ENCODE results near the gene FBXO45. TPM values are rescaled to one million over a fixed set of nuclear protein-coding genes. Genes with fewer than 3 reads are reported as not detected.

FBXO45 gene
- total and polyA plus RNA-seq, 10 of the 15 experiments (the other 5 are each of a cell fraction or from before 2014, with no cell fraction given), result 4.0 to 17.3 (median 11.8) TPM

DNA sequence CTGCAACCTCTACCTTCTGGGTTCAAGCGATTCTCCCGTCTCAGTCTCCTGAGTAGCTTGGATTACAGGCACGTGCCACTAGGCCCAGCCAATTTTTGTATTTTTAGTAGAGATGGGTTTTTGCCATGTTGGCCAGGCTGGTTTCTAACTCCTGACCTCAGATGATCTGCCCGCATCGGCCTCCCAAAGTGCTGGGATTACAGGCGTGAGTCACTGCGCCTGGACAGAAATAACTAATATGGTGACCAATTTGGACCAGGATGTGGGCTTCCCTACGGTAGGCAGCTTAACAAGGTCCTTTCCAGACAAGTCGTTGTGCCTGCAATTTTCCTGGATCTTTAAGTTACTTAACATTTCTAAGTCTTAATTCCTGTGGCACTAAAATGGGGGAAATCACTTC, 14.9 kb upstream of the FBXO45 start (continued):
- TF ChIP-seq, protein P1, sequence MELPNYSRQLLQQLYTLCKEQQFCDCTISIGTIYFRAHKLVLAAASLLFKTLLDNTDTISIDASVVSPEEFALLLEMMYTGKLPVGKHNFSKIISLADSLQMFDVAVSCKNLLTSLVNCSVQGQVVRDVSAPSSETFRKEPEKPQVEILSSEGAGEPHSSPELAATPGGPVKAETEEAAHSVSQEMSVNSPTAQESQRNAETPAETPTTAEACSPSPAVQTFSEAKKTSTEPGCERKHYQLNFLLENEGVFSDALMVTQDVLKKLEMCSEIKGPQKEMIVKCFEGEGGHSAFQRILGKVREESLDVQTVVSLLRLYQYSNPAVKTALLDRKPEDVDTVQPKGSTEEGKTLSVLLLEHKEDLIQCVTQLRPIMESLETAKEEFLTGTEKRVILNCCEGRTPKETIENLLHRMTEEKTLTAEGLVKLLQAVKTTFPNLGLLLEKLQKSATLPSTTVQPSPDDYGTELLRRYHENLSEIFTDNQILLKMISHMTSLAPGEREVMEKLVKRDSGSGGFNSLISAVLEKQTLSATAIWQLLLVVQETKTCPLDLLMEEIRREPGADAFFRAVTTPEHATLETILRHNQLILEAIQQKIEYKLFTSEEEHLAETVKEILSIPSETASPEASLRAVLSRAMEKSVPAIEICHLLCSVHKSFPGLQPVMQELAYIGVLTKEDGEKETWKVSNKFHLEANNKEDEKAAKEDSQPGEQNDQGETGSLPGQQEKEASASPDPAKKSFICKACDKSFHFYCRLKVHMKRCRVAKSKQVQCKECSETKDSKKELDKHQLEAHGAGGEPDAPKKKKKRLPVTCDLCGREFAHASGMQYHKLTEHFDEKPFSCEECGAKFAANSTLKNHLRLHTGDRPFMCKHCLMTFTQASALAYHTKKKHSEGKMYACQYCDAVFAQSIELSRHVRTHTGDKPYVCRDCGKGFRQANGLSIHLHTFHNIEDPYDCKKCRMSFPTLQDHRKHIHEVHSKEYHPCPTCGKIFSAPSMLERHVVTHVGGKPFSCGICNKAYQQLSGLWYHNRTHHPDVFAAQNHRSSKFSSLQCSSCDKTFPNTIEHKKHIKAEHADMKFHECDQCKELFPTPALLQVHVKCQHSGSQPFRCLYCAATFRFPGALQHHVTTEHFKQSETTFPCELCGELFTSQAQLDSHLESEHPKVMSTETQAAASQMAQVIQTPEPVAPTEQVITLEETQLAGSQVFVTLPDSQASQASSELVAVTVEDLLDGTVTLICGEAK (IDR thresholded peaks at IDR 0.05; ENCODE audit: borderline replicate concordance), result no peak
- no peak for TF ChIP-seq ETV6 (conservative IDR thresholded peaks at IDR 0.05 in 1 of 2, IDR thresholded peaks at IDR 0.05 in 1 of 2; ENCODE audit: borderline replicate concordance in 1 of 2, low read depth in 1 of 2)

DNA sequence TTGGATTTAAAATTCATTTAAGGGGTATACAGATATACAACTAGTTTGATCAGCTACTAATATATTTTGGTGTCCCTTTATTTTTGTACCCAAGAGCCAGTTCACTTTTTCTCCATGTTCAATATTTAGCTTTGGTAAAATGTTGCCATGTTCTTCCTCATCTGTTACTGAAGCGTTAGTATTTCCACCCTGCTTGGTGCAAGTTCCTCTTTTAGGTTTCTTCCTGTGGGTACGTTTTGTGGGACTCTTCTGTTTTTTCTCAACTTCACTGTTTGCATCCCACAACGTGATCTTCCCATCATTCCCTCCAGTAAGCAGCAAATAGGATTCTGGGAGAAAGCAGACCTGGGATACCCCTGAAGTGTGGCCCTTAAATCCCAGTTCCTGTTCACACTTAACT, 14.3 kb upstream of the FBXO45 start:
- ATAC-seq (peak; percentile 47), FAIRE-seq (no peak), DNase-seq (ENCODE audit: low read depth, low spot score) (no peak)
- H2AFZ ChIP-seq (ENCODE audit: control insufficient read depth, low read depth, low read length), result peak overlapping the region; percentile 65
- no peak overlapping the region for H3K4me3 ChIP-seq
- ChIA-PET POLR2A (interaction anchor here (0.6 to 1.3 kb wide), 3 partner anchors 13 to 260 kb away, joined by 3 read pairs; no protein-coding TSS in a partner anchor), SMC1A (ENCODE audit: uncharacterized antibody, unreplicated experiment) (interaction anchor here (0.8 to 1.2 kb wide), 5 partner anchors 17 to 36 kb away, joined by 3 to 4 read pairs (median 3); no protein-coding TSS in a partner anchor), RAD21 (ENCODE audit: unreplicated experiment) (interaction anchor here (0.6 kb wide), 1 partner anchor 20 kb away, joined by 3 read pairs; no protein-coding TSS in a partner anchor), CTCF (interaction anchor here (0.8 to 1.8 kb wide), 6 partner anchors 17 to 566 kb away, joined by 3 to 5 read pairs (median 4); no protein-coding TSS in a partner anchor)
- 2% methylated on average over 3 of the region's 3 CpGs for WGBS (ENCODE audit: insufficient coverage, insufficient replicate concordance, low lambda C conversion rate, missing lambda C conversion rate)
- H3K9ac ChIP-seq (ENCODE audit: control insufficient read depth, insufficient read depth, low read length), result no peak overlapping the region; the same call in 1 of the 2 replicates
- H3K4me2 ChIP-seq (ENCODE audit: control insufficient read depth, insufficient read depth), result peak overlapping the region; percentile 35; the same call in 1 of the 2 replicates
- in situ Hi-C loops (cut with MboI) (no loop called here), intact Hi-C loops (cut with micrococcal nuclease; ENCODE audit: unreplicated experiment) (no loop called here)
- TF ChIP-seq SPI1 (IDR thresholded peaks at IDR 0.05; ENCODE audit: borderline replicate concordance, insufficient read depth, low read depth, low read length) (peak; percentile 64), NBN (IDR thresholded peaks at IDR 0.05) (no peak), EZH2 (IDR thresholded peaks at IDR 0.05; ENCODE audit: borderline replicate concordance, control insufficient read depth, low read depth, low read length) (no peak), NFYB (IDR thresholded peaks at IDR 0.05; ENCODE audit: insufficient read depth, low read depth, low read length) (no peak), IKZF2 (IDR thresholded peaks at IDR 0.05) (peak in 1 of 2 experiments; percentile 41; a peak in 1 of 4 replicates)
- TF ChIP-seq, protein P2, sequence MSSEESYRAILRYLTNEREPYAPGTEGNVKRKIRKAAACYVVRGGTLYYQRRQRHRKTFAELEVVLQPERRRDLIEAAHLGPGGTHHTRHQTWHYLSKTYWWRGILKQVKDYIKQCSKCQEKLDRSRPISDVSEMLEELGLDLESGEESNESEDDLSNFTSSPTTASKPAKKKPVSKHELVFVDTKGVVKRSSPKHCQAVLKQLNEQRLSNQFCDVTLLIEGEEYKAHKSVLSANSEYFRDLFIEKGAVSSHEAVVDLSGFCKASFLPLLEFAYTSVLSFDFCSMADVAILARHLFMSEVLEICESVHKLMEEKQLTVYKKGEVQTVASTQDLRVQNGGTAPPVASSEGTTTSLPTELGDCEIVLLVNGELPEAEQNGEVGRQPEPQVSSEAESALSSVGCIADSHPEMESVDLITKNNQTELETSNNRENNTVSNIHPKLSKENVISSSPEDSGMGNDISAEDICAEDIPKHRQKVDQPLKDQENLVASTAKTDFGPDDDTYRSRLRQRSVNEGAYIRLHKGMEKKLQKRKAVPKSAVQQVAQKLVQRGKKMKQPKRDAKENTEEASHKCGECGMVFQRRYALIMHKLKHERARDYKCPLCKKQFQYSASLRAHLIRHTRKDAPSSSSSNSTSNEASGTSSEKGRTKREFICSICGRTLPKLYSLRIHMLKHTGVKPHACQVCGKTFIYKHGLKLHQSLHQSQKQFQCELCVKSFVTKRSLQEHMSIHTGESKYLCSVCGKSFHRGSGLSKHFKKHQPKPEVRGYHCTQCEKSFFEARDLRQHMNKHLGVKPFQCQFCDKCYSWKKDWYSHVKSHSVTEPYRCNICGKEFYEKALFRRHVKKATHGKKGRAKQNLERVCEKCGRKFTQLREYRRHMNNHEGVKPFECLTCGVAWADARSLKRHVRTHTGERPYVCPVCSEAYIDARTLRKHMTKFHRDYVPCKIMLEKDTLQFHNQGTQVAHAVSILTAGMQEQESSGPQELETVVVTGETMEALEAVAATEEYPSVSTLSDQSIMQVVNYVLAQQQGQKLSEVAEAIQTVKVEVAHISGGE (CRISPR knock-in tag; IDR thresholded peaks at IDR 0.05), result no peak
- 0 out of 2 replicates have a peak overlapping the region, but pooled peaks have one; percentile 18 for H3K27ac ChIP-seq (ENCODE audit: control insufficient read depth, insufficient read depth)
- peaks cover 8% of the 10 kb centered on the region for H3K4me1 ChIP-seq (ENCODE audit: control insufficient read depth, insufficient read depth, low read length)
- H3K9me3 ChIP-seq (replicated peaks; ENCODE audit: control insufficient read depth, insufficient read depth, low read length), result peaks cover 2% of the 10 kb centered on the region; the same call in 2 of the 3 replicates
- no peaks in the 10 kb centered on the region for H3K27me3 ChIP-seq (replicated peaks in 1 of 2; ENCODE audit: control insufficient read depth in 2 of 2, insufficient read depth in 2 of 2, low read length in 1 of 2)
- no peaks in the 10 kb centered on the region for H4K20me1 ChIP-seq (ENCODE audit: control insufficient read depth, insufficient read depth)
- no peaks in the 10 kb centered on the region for H3K36me3 ChIP-seq (ENCODE audit: control insufficient read depth in 2 of 2, insufficient read depth in 2 of 2, low read length in 1 of 2)
- no peaks in the 10 kb centered on the region for H3K79me2 ChIP-seq (ENCODE audit: control insufficient read depth, insufficient read depth, low read length)
- TSS peak; percentile 50 for BruUV-seq (replicated peaks)
